LNCaP clone FGC (cell line): ENCODE data around the gene ELF5.

ENCODE experiments used
- DNase-seq: peaks from one replicate; pipeline ENCODE4 v3.0.0-alpha.2; 2011; ENCODE audit warnings: low read depth
- H3K4me3 ChIP-seq: 2 replicates; pipeline ENCODE4 v1.5.1; 2011; ENCODE audit warnings: mild to moderate bottlenecking, low read depth, low read length, control low read depth
- CTCF ChIP-seq: IDR thresholded peaks from 2 replicates; pipeline ENCODE4 v1.5.1; 2012; ENCODE audit warnings: mild to moderate bottlenecking; ENCODE audit not compliant: control insufficient read depth, insufficient read depth; ENCODE audit errors: extremely low read depth

ELF5 gene

GRCh38 chr11:34451053-34451452, 62.5 kb downstream of the ELF5 start:
- no peak overlapping the region for H3K4me3 ChIP-seq
- DNase-seq = no peak
- TF ChIP-seq CTCF = no peak

DNA sequence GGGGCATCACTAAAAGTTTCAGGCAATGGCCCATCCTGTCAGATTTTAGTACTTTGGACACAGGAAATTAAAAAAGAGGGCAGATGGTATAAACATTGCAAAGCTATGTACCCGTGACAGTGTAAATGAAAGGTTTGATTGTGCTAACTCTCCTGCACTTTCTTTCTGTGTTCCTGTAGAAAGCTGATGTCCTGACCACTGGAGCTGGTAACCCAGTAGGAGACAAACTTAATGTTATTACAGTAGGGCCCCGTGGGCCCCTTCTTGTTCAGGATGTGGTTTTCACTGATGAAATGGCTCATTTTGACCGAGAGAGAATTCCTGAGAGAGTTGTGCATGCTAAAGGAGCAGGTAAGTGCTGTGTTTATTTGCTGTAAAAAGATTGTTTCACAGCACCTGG, 64.6 kb downstream of the ELF5 start:
- H3K4me3 ChIP-seq = no peak overlapping the region

GRCh38 chr11:34448223-34448994, 65.2 kb downstream of the ELF5 start:
- no peak for DNase-seq
- H3K4me3 ChIP-seq = no peak overlapping the region
- no peak for TF ChIP-seq CTCF

More for the DNA sequence above, 64.6 kb downstream of the ELF5 start:
- no peak for TF ChIP-seq CTCF
- DNase-seq = no peak

GRCh38 chr11:34447044-34447443, 66.5 kb downstream of the ELF5 start:
- no peak for DNase-seq
- TF ChIP-seq CTCF = no peak
- no peak overlapping the region for H3K4me3 ChIP-seq

DNA sequence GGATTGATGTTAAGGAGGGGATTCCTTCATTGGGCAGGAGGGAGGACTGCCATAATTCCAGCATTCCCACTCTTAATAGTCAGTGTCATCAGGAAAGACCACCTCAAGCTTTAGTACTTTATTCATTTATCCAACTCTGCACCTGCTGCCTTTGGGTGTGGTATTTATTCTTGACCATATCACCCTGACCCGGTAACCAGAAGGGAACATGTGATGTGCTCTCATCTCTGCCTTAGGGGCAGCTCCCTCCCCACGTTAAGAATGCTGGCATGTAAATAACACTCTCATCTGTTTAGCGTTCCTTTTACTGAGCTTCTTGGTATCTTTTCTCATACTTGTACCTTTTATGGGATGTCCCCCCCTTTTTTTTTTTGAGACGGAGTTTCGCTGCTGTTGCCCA, 67.2 kb downstream of the ELF5 start:
- no peak overlapping the region for H3K4me3 ChIP-seq
- no peak for DNase-seq
- no peak for TF ChIP-seq CTCF

DNA sequence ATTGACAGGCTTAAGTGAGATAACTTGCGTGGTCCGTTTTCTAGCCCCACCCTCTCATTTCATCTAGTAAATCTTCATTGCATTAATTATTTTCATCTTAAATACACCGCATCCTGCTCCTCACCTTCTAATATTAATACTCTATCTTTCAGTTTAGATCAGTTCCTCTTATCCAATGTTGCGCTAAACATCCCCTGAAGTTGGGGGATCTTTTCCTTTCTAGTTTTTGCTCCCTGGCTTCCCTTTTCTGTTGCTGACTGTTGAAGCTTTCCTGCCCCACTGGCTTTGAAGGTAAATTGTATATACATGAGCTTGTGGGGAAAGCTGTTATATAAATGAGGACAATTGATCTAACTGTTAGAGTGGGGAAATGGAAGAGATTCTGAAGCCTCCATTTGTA, 67.6 kb downstream of the ELF5 start:
- no peak overlapping the region for H3K4me3 ChIP-seq
- no peak for DNase-seq
- TF ChIP-seq CTCF = no peak

GRCh38 chr11:34444428-34444827, 69.2 kb downstream of the ELF5 start:
- H3K4me3 ChIP-seq = no peak overlapping the region
- TF ChIP-seq CTCF = no peak
- DNase-seq = no peak
